ENCODE results near the gene HAPLN1. TPM values are rescaled to one million over a fixed set of nuclear protein-coding genes. Genes with fewer than 3 reads are reported as not detected.

Gene HAPLN1
- total and polyA plus RNA-seq, 11 donors, result 0.07 to 2.2 (median 1.0) TPM; not detected in 2

GRCh38 chr5:83708170-83708569, 12.5 kb downstream of the HAPLN1 start:
- no peak for TF ChIP-seq POLR2A (IDR thresholded peaks at IDR 0.05)
- TF ChIP-seq CTCF (IDR thresholded peaks at IDR 0.05), result no peak
- no peak for DNase-seq
- Histone ChIP-seq H3K36me3 (no peaks in the 10 kb centered on the region), H3K4me3 (no peak overlapping the region), H3K27ac (no peak overlapping the region), H3K4me1 (no peaks in the 10 kb centered on the region), H3K9me3 (peaks cover 0 to 26% (median 0%) of the 10 kb centered on the region in 12 donors), H3K27me3 (no peaks in the 10 kb centered on the region)
- ATAC-seq, result no peak
- WGBS, 4 donors, result 88 to 94% (median 91%) methylated on average over 1 of the region's 1 CpG
- intact Hi-C loops (cut with DNase I), result no loop called here

- ATAC-seq (no peak), DNase-seq (no peak)
- intact Hi-C loops (cut with DNase I), result no loop called here
- Histone ChIP-seq H3K36me3 (no peaks in the 10 kb centered on the region), H3K27me3 (no peaks in the 10 kb centered on the region), H3K9me3 (peaks cover 0 to 22% (median 0%) of the 10 kb centered on the region in 12 donors), H3K4me3 (no peak overlapping the region), H3K4me1 (no peaks in the 10 kb centered on the region), H3K27ac (no peak overlapping the region)
- 77 to 80% (median 79%) methylated on average over 2 of the region's 2 CpGs for WGBS, 4 donors
- TF ChIP-seq CTCF (IDR thresholded peaks at IDR 0.05) (no peak), POLR2A (IDR thresholded peaks at IDR 0.05) (no peak)
These were observed 17.6 kb downstream of the HAPLN1 start for GRCh38 chr5:83703059-83703458.

GRCh38 chr5:83701886-83702285, 18.8 kb downstream of the HAPLN1 start:
- 89 to 91% (median 90%) methylated on average over 6 of the region's 6 CpGs for WGBS, 4 donors
- intact Hi-C loops (cut with DNase I), result no loop called here
- TF ChIP-seq CTCF (IDR thresholded peaks at IDR 0.05) (no peak), POLR2A (IDR thresholded peaks at IDR 0.05) (no peak)
- no peak for DNase-seq
- H3K4me3 ChIP-seq, result no peak overlapping the region
- no peaks in the 10 kb centered on the region for H3K4me1 ChIP-seq
- H3K36me3 ChIP-seq, result no peaks in the 10 kb centered on the region
- no peak for ATAC-seq
- peaks cover 0 to 21% (median 0%) of the 10 kb centered on the region in 12 donors for H3K9me3 ChIP-seq
- H3K27ac ChIP-seq, result no peak overlapping the region
- no peaks in the 10 kb centered on the region for H3K27me3 ChIP-seq

GRCh38 chr5:83689881-83690280, 30.8 kb downstream of the HAPLN1 start:
- Histone ChIP-seq H3K4me3 (no peak overlapping the region), H3K9me3 (no peaks in the 10 kb centered on the region), H3K27me3 (peaks cover 0 to 4% (median 0%) of the 10 kb centered on the region in 9 donors), H3K27ac (no peak overlapping the region), H3K36me3 (no peaks in the 10 kb centered on the region), H3K4me1 (no peaks in the 10 kb centered on the region)
- 61 to 78% (median 67%) methylated on average over 1 of the region's 1 CpG for WGBS, 4 donors
- intact Hi-C loops (cut with DNase I), result no loop called here
- ATAC-seq (no peak), DNase-seq (no peak)
- TF ChIP-seq CTCF (IDR thresholded peaks at IDR 0.05) (no peak), POLR2A (IDR thresholded peaks at IDR 0.05) (no peak)
